IPS DF 19.7 (cell line): ENCODE measurements around the gene SLC6A19.

Experiments used
- DNase-seq: peaks from one replicate; pipeline ENCODE4 v3.0.0-alpha.2; 2013; ENCODE audit warnings: low read depth, low spot score

SLC6A19 gene

GRCh38 chr5:1244255-1244654, 42.9 kb downstream of the SLC6A19 start:
- no peak for DNase-seq

GRCh38 chr5:1244976-1245375, 43.6 kb downstream of the SLC6A19 start:
- no peak for DNase-seq

GRCh38 chr5:1245905-1246576, 44.6 kb downstream of the SLC6A19 start:
- DNase-seq, result no peak

GRCh38 chr5:1246711-1247431, 45.5 kb downstream of the SLC6A19 start:
- peak; percentile 50 for DNase-seq

- no peak for DNase-seq
Observed at GRCh38 chr5:1247811-1248210, 46.4 kb downstream of the SLC6A19 start.

- no peak for DNase-seq
Observed at GRCh38 chr5:1249366-1250280, 48.2 kb downstream of the SLC6A19 start.

- DNase-seq, result no peak
Observed at GRCh38 chr5:1251678-1252580, 50.5 kb downstream of the SLC6A19 start.

- no peak for DNase-seq
Observed at GRCh38 chr5:1252681-1253080, 51.3 kb downstream of the SLC6A19 start.

- DNase-seq, result no peak
Observed at GRCh38 chr5:1253456-1254105, 52.2 kb downstream of the SLC6A19 start.

GRCh38 chr5:1254196-1254595, 52.8 kb downstream of the SLC6A19 start:
- DNase-seq, result no peak

- no peak for DNase-seq
Observed at GRCh38 chr5:1255081-1255561, 53.7 kb downstream of the SLC6A19 start.

- no peak for DNase-seq
Observed at GRCh38 chr5:1256776-1257175, 55.4 kb downstream of the SLC6A19 start.

- no peak for DNase-seq
Observed at GRCh38 chr5:1257363-1257762, 56.0 kb downstream of the SLC6A19 start.

- DNase-seq, result no peak
Observed at GRCh38 chr5:1257841-1258240, 56.4 kb downstream of the SLC6A19 start.

GRCh38 chr5:1259806-1260480, 58.5 kb downstream of the SLC6A19 start:
- no peak for DNase-seq

- no peak for DNase-seq
Observed at GRCh38 chr5:1261643-1262042, 60.2 kb downstream of the SLC6A19 start.

- no peak for DNase-seq
Observed at GRCh38 chr5:1262381-1262780, 61.0 kb downstream of the SLC6A19 start.

- DNase-seq, result no peak
Observed at GRCh38 chr5:1264211-1264610, 62.8 kb downstream of the SLC6A19 start.

GRCh38 chr5:1265026-1265425, 63.6 kb downstream of the SLC6A19 start:
- no peak for DNase-seq
